CD4-positive, alpha-beta T cell treated with Interleukin-6 at 100 ng/mL for 8 hours (primary cell): Measurements from ENCODE around the gene HAO1.

Experiments
- DNase-seq: peaks from one replicate; pipeline ENCODE4 v3.0.0-alpha.2; 2020; ENCODE audit warnings: mixed read lengths, low spot score

The HAO1 gene

GRCh38 chr20:7926767-7927166 lies 13.5 kb downstream of the HAO1 start:
- no peak for DNase-seq

GRCh38 chr20:7926323-7926722 lies 13.9 kb downstream of the HAO1 start:
- DNase-seq, result no peak

DNA sequence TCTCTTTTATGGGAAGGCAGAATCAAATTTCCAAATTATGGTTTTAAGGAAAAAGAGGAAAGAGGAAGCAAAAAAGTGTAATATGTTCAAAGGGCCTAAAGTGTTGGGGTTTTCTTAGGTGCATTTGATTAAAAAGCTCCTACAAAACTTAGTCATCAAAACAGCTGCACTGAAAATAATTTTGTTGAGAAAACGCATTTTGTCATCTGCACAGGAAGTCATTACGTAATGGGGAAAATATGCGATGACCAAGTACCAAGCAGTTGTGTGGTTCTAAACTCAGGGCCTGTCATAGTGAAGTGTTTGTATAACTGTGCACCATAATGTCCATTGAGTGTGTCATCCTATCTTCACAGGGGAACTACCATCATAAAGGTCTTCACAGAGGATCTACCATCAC lies 15.6 kb downstream of the HAO1 start:
- DNase-seq, result no peak

GRCh38 chr20:7916648-7917047 lies 23.6 kb downstream of the HAO1 start:
- no peak for DNase-seq

- DNase-seq, result no peak
These were observed 27.7 kb downstream of the HAO1 start for GRCh38 chr20:7912551-7912950.

- DNase-seq, result no peak
These were observed 28.5 kb downstream of the HAO1 start for GRCh38 chr20:7911586-7912330.

- DNase-seq, result no peak
These were observed 31.4 kb downstream of the HAO1 start for GRCh38 chr20:7908905-7909304.

DNA sequence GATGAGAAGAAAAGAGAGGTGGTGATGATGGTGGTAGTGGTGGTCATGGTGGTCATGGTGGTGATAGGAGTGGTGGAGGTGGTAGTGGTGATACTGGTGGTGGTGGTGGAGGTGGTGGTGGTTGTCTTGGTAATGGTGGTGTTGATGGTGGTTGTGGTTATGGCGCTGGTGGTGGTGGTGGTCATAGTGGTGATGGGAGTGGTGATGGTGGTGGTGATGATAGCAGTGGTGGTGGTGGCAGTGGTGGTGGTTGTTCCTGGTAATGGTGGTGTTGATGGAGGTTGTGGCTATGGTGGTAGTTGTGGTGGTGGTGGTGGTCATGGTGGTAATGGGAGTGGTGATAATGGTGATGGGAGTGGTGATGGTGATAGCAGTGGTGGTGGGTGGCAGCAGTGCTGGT lies 36.8 kb downstream of the HAO1 start:
- no peak for DNase-seq

DNA sequence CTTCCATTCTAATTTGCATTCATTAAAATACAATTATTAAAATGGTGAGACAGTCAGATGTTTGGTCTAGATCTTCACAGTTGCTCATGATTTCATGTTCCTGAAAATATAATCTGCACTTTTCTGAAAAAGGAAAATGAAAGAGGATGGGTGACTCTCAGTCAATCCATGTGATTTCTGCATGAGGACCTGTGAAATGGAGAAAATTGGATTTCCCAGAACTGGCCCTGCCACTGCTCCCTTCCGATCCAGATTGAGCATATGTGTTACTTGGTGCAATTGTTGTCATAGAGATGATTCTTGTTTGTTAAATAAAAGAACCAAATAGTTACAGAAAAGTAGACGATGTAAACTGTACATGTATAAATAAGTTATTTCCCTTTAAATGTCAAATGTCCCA lies 37.4 kb downstream of the HAO1 start:
- no peak for DNase-seq

GRCh38 chr20:7897781-7898364 lies 42.4 kb downstream of the HAO1 start:
- DNase-seq, result no peak

GRCh38 chr20:7893014-7893730 lies 47.1 kb downstream of the HAO1 start:
- DNase-seq, result no peak

GRCh38 chr20:7891705-7892104 lies 48.6 kb downstream of the HAO1 start:
- no peak for DNase-seq

DNA sequence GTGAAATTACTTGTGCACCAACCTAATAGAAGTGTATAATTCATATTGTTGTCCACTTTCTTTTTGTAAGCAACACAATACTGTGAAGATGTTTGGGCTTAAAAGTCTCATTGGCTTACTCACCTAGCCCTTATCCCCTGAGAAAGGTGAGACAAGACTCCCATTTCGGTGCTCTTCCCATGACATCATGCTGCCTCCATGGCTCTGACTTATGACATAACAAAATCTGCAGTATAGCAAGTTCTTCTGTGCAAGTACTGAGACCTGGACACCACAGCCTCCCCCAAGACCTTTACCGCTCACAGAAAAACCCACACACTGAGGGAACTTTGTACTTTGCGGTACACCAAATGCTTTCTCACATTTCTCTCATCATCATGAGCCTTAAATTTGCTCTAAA lies 50.5 kb downstream of the HAO1 start:
- no peak for DNase-seq

GRCh38 chr20:7883741-7884140 lies 56.5 kb downstream of the HAO1 start:
- DNase-seq, result no peak

DNA sequence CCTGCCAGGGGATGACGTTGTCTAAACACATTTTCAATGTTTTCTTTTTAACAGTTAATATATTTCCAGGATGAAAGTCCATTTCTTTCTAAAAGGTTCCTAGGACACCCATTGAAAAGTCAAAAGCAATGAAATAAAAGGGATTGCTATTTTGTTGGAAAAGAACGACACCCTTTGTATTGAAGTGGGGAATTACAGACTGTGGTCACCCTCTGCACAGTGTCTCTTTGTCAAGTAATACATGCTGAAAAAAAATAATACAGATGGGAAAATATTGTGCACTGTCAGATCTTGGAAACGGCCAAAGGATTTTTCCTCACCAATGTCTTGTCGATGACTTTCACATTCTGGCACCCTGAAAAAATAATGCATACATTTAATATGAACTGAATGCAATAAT lies 56.9 kb downstream of the HAO1 start:
- DNase-seq, result no peak

DNA sequence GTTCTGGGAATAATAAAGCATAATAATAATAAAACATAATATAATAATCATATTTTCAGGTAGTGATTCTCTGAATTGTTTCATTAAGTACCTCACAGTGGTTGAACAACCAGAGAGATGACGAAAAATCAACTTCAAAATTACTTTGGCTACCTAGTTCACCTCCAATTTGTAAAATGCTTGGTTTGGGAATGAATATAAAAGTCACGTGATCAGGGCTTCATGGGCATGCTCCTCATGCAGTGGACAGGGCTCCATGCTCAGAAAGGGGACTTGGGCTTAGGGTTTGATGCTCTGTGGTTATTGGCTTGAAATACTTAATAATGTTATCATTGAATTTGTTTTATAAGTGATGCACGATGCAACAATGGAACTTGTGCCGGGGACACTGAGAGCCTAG lies 58.2 kb downstream of the HAO1 start:
- DNase-seq, result no peak

- DNase-seq, result no peak
These were observed 58.7 kb downstream of the HAO1 start for GRCh38 chr20:7881551-7881950.

- no peak for DNase-seq
These were observed 60.4 kb downstream of the HAO1 start for GRCh38 chr20:7879883-7880282.

- DNase-seq, result no peak
These were observed 72.2 kb downstream of the HAO1 start for GRCh38 chr20:7868108-7868507.

- no peak for DNase-seq
These were observed 74.0 kb downstream of the HAO1 start for GRCh38 chr20:7866285-7866684.

- DNase-seq, result no peak
These were observed 80.9 kb downstream of the HAO1 start for GRCh38 chr20:7859356-7859802.

DNA sequence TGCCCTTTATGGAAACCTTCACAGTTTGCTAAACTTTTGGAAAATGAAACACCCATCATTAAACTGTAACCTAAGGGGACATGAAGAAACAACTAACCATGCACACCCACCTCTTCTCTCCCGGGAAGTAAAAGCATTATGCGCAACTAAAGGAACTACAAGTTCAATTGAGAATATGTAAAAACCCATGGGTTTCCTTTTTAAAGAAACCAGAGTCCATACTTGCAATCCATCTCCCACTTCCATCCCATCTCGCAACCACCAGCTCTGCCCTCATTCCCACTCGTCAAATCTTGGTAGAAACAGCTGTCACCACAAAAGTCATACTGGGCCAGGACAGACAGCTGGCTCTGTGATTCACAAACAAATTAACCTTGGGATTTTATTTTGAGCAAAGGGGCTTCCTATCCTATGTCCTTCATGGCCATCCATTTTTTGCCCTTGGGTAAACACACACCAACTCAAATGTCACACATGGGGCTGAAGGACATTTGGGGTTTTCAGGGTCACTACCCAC lies 81.5 kb downstream of the HAO1 start:
- no peak for DNase-seq

DNA sequence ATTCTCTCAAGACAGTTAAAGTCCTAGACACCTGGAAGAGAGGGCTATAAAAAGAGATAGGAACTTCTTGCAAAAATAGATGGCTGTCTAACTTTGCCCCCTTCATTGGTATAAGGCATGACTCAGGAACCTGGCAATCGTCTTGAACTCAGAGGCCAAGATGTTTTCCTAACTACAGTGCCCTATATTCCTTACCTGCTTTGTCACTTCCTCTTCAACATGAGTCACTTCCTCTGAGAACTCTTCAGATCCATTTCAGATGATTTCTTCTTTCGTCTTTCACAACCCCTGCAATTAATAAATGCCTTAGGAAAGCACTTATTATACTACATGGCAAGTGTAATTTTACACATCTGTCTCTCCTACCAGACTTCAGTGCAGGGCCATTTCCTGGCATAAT lies 83.5 kb downstream of the HAO1 start:
- DNase-seq, result no peak
